IMR-90 (cell line): ENCODE measurements around the gene INTS12. TPM values are rescaled to one million over a fixed set of nuclear protein-coding genes. Genes with fewer than 3 reads are reported as not detected.

ENCODE experiments used
- ATAC-seq: fragments of 200-7000 bp; cut with Tn5 transposase; 2 replicates; pipeline ENCODE4 v1.9.1; 2020; ENCODE audit warnings: low read depth, mild to moderate bottlenecking, moderate library complexity
- BruUV-seq: library from RNA; stranded (reverse); fragments of 400-500 nt; replicated peaks from 2 replicates; lab custom pipeline; 2021; lab: Mats Ljungman, UMichigan
- CTCF ChIA-PET: fragments of 300-600 bp; formaldehyde crosslinking; extraction: SDS; loops from one replicate; lab custom pipeline; 2021; ENCODE audit warnings: antibody characterized with exemption; lab: Yijun Ruan, JAX
- POLR2A ChIA-PET: fragments of 300-600 bp; sonication (Branson Sonifier 250); formaldehyde crosslinking; loops from one replicate; lab custom pipeline; 2022; ENCODE audit warnings: antibody characterized with exemption; ENCODE audit not compliant: unreplicated experiment; lab: Charles Lee
- DNase-seq: peaks from one replicate; pipeline ENCODE4 v3.0.0; 2013
- H2AFZ ChIP-seq: replicated peaks from 2 replicates; pipeline ENCODE3; 2013; ENCODE audit warnings: low read length, mild to moderate bottlenecking; ENCODE audit not compliant: poor library complexity
- H2AK5ac ChIP-seq: 2 replicates; pipeline ENCODE4 v1.6.1; 2013; ENCODE audit warnings: low read depth, low read length, inconsistent platforms
- H2AK9ac ChIP-seq: replicated peaks from 2 replicates; pipeline ENCODE3; 2013; ENCODE audit warnings: mild to moderate bottlenecking, low read depth, low read length, moderate library complexity; ENCODE audit not compliant: poor library complexity
- H2BK120ac ChIP-seq: 2 replicates; pipeline ENCODE4 v1.6.1; 2013; ENCODE audit warnings: low read depth, low read length, inconsistent platforms
- H2BK15ac ChIP-seq: 3 replicates; pipeline ENCODE4 v1.6.1; 2013; ENCODE audit warnings: low read depth, low read length, inconsistent platforms
- H2BK20ac ChIP-seq: 2 replicates; pipeline ENCODE4 v1.6.1; 2013; ENCODE audit warnings: low read depth, mild to moderate bottlenecking, inconsistent platforms, low read length, moderate library complexity
- H2BK5ac ChIP-seq: 2 replicates; pipeline ENCODE4 v1.6.1; 2013; ENCODE audit warnings: mild to moderate bottlenecking, low read depth, low read length, inconsistent platforms; ENCODE audit not compliant: poor library complexity, severe bottlenecking
- H3K14ac ChIP-seq: replicated peaks from 2 replicates; pipeline ENCODE4 v1.6.1; 2013; ENCODE audit warnings: low read depth, low read length, inconsistent platforms
- H3K18ac ChIP-seq: 2 replicates; pipeline ENCODE4 v1.6.1; 2013; ENCODE audit warnings: low read depth, low read length, control low read depth
- H3K23ac ChIP-seq: 2 replicates; pipeline ENCODE4 v1.6.1; 2013; ENCODE audit warnings: low read depth, low read length, inconsistent platforms
- H3K27ac ChIP-seq: 2 replicates; pipeline ENCODE4 v1.5.1; 2013; ENCODE audit warnings: mild to moderate bottlenecking, control low read depth, low read length; ENCODE audit not compliant: insufficient read depth
- H3K27me3 ChIP-seq: 2 replicates; pipeline ENCODE4 v1.6.1; 2013; ENCODE audit warnings: low read length; ENCODE audit not compliant: control insufficient read depth, insufficient read depth
- H3K36me3 ChIP-seq: 2 replicates; pipeline ENCODE4 v1.6.1; 2013; ENCODE audit warnings: low read length, mixed read lengths; ENCODE audit not compliant: control insufficient read depth, insufficient read depth
- H3K4ac ChIP-seq: 2 replicates; pipeline ENCODE4 v1.6.1; 2013; ENCODE audit warnings: low read depth, low read length, inconsistent platforms
- H3K4me1 ChIP-seq: 2 replicates; pipeline ENCODE4 v1.6.1; 2013; ENCODE audit warnings: low read length, mixed read lengths; ENCODE audit not compliant: control insufficient read depth, insufficient read depth
- H3K4me2 ChIP-seq: 2 replicates; pipeline ENCODE4 v1.6.1; 2013; ENCODE audit warnings: low read depth, mild to moderate bottlenecking, control low read depth, low read length, moderate library complexity
- H3K4me3 ChIP-seq: 2 replicates; pipeline ENCODE4 v1.5.1; 2013; ENCODE audit warnings: low read depth, mild to moderate bottlenecking, control low read depth, low read length, moderate library complexity; ENCODE audit not compliant: insufficient read depth
- H3K56ac ChIP-seq: 2 replicates; pipeline ENCODE4 v1.6.1; 2013; ENCODE audit warnings: low read length, inconsistent platforms; ENCODE audit not compliant: insufficient read depth; ENCODE audit errors: extremely low read depth
- H3K79me1 ChIP-seq, 2 experiments: 2 replicates each; pipeline ENCODE4 v1.6.1; 2013; ENCODE audit warnings: low read length in 2 of 2, inconsistent platforms in 1 of 2, low read depth in 1 of 2
- H3K9ac ChIP-seq: 2 replicates; pipeline ENCODE4 v1.6.1; 2013; ENCODE audit warnings: low read depth, low read length, control low read depth
- H3K9me1 ChIP-seq: 2 replicates; pipeline ENCODE4 v1.6.1; 2013; ENCODE audit warnings: low read length, inconsistent platforms; ENCODE audit not compliant: insufficient read depth
- H3K9me3 ChIP-seq: 2 replicates; pipeline ENCODE4 v1.6.1; 2013; ENCODE audit warnings: low read length; ENCODE audit not compliant: control insufficient read depth, insufficient read depth
- H4K20me1 ChIP-seq: 2 replicates; pipeline ENCODE4 v1.6.1; 2013; ENCODE audit warnings: low read length, inconsistent platforms; ENCODE audit not compliant: insufficient read depth
- H4K5ac ChIP-seq: 2 replicates; pipeline ENCODE4 v1.6.1; 2013; ENCODE audit warnings: mild to moderate bottlenecking, low read depth, low read length, control low read depth
- H4K8ac ChIP-seq, 2 experiments: 2 replicates each; pipeline ENCODE4 v1.6.1; 2013; ENCODE audit warnings: low read depth in 2 of 2, low read length in 2 of 2, control low read depth in 1 of 2, inconsistent platforms in 1 of 2
- H4K91ac ChIP-seq: 2 replicates; pipeline ENCODE4 v1.6.1; 2013; ENCODE audit warnings: low read depth, low read length, inconsistent platforms; ENCODE audit not compliant: insufficient read depth
- BHLHE40 ChIP-seq: fragments of 150-350 bp; IDR thresholded peaks from 2 replicates; pipeline ENCODE4 v1.6.1; 2016; ENCODE audit warnings: mild to moderate bottlenecking, low read depth, low read length
- CEBPB ChIP-seq: IDR thresholded peaks from 2 replicates; pipeline ENCODE4 v1.6.1; 2012; ENCODE audit warnings: low read depth, low read length, improper control_type of control experiment
- CTCF ChIP-seq: conservative IDR thresholded peaks from 2 replicates; pipeline ENCODE4 v1.5.1; 2012; ENCODE audit warnings: mild to moderate bottlenecking, low read depth, low read length, improper control_type of control experiment
- FOS ChIP-seq: fragments of 150-350 bp; IDR thresholded peaks from 2 replicates; pipeline ENCODE4 v1.6.1; 2016; ENCODE audit warnings: low read depth, low read length
- MAFK ChIP-seq: IDR thresholded peaks from 2 replicates; pipeline ENCODE4 v1.6.1; 2012; ENCODE audit warnings: low read depth, low read length, improper control_type of control experiment
- MXI1 ChIP-seq: IDR thresholded peaks from 2 replicates; pipeline ENCODE4 v1.6.1; 2012; ENCODE audit warnings: low read depth, mild to moderate bottlenecking, low read length, moderate library complexity, borderline replicate concordance
- RAD21 ChIP-seq: IDR thresholded peaks from 2 replicates; pipeline ENCODE4 v1.6.1; 2012; ENCODE audit warnings: low read length, improper control_type of control experiment
- USF2 ChIP-seq: fragments of 150-350 bp; IDR thresholded peaks from 2 replicates; pipeline ENCODE4 v1.6.1; 2017; ENCODE audit warnings: mild to moderate bottlenecking, antibody characterized with exemption, low read length, low read depth
- WGBS, 2 experiments: methylation state at CpG; one replicate each; pipeline versions ENCODE4 v1.1.5 to v1.1.7; 2013; ENCODE audit warnings: missing lambda C conversion rate in 2 of 2; ENCODE audit not compliant: insufficient read length in 1 of 2; ENCODE audit errors: extremely low coverage in 2 of 2; 5-methylcytosine and 5-hydroxymethylcytosine counted together
- dilution Hi-C: fragments of 300-500 bp; cut with HindIII; formaldehyde crosslinking; loops from one replicate; pipeline ENCODE4 v1.14.3; 2018; ENCODE audit warnings: low sequenced_read_pairs; ENCODE audit not compliant: unreplicated experiment
- in situ Hi-C: fragments of 300-500 bp; cut with MboI; formaldehyde crosslinking; loops from 3 replicates; pipeline ENCODE4 v1.14.3; 2019; ENCODE audit warnings: low sequenced_read_pairs, inconsistent platforms, mixed read lengths
- intact Hi-C: fragments of 100-400 bp; cut with micrococcal nuclease; formaldehyde crosslinking; loops from 2 replicates; pipeline ENCODE4 v1.10.0; 2022
- polyA plus RNA-seq, 3 experiments: library from polyadenylated mRNA; depleted of rRNA; stranded (reverse); fragments of >200 nt; gene quantifications; 2 replicates each; pipeline ENCODE4 v1.2.3, GENCODE V29; 2012; ENCODE audit warnings: low replicate concordance in 1 of 3
- total RNA-seq: library from RNA; depleted of rRNA; stranded (reverse); fragments of >200 nt; gene quantifications from 2 replicates; pipeline ENCODE4 v1.2.3, GENCODE V29; 2012

INTS12 gene
- total and polyA plus RNA-seq, 2 of the 4 experiments (the other 2 are of a cell fraction), result 27.5 to 36.0 TPM

GRCh38 chr4:105755375-105755774, 46.9 kb upstream of the INTS12 start (continued):
- no peak for TF ChIP-seq USF2
- no peak for TF ChIP-seq CEBPB
- TF ChIP-seq BHLHE40, result no peak

- POLR2A ChIA-PET, result interaction anchor here (0.7 kb wide), 1 partner anchor 452 kb away, joined by 5 read pairs; no protein-coding TSS in a partner anchor
- H3K27me3 ChIP-seq, result no peaks in the 10 kb centered on the region
- no peaks in the 10 kb centered on the region for H3K36me3 ChIP-seq
- no peak overlapping the region for H2AK9ac ChIP-seq
- H3K56ac ChIP-seq, result no peak overlapping the region
- H2BK120ac ChIP-seq, result no peak overlapping the region
- no peak overlapping the region for H2AK5ac ChIP-seq
- H3K9me1 ChIP-seq, result no peaks in the 10 kb centered on the region; the same call in 1 of the 2 replicates
- H4K91ac ChIP-seq, result no peak overlapping the region
- H2BK20ac ChIP-seq, result no peak overlapping the region
- no peak overlapping the region for H4K5ac ChIP-seq
- H3K23ac ChIP-seq, result no peak overlapping the region
- no CpG with 5 or more reads among the region's 1 CpG for WGBS, 2 experiments
- intact Hi-C loops (no loop called here), in situ Hi-C loops (no loop called here), dilution Hi-C loops (no loop called here)
- no TSS peak for BruUV-seq
- no peaks in the 10 kb centered on the region for H4K20me1 ChIP-seq
- CTCF ChIA-PET, result no interaction called here
- H3K79me1 ChIP-seq, result no peaks in the 10 kb centered on the region
- DNase-seq, result no peak
- H4K8ac ChIP-seq, result no peak overlapping the region
- no peak overlapping the region for H3K27ac ChIP-seq
- TF ChIP-seq RAD21 (no peak), FOS (no peak), MAFK (no peak), CTCF (no peak), MXI1 (no peak)
- no peak overlapping the region for H3K14ac ChIP-seq
- H3K18ac ChIP-seq, result no peak overlapping the region
- H3K4me3 ChIP-seq, result no peak overlapping the region
- no peaks in the 10 kb centered on the region for H3K9me3 ChIP-seq
- no peak overlapping the region for H3K4ac ChIP-seq
- H3K4me1 ChIP-seq, result no peaks in the 10 kb centered on the region
- no peak for ATAC-seq
- H2BK5ac ChIP-seq, result no peak overlapping the region
- H2AFZ ChIP-seq, result no peak overlapping the region
- no peak overlapping the region for H3K9ac ChIP-seq
- H2BK15ac ChIP-seq, result no peak overlapping the region
- H3K4me2 ChIP-seq, result no peak overlapping the region
Observed at GRCh38 chr4:105753361-105753760, 44.9 kb upstream of the INTS12 start.
